NB4 (cell line): ENCODE results near the gene B3GNT2.

Experiments
- MAX ChIP-seq: IDR thresholded peaks from 2 replicates; pipeline ENCODE4 v1.6.1; 2011; ENCODE audit warnings: low read depth, low read length
- MYC ChIP-seq: IDR thresholded peaks from 2 replicates; pipeline ENCODE4 v1.6.1; 2011; ENCODE audit warnings: low read depth, low read length
- POLR2A ChIP-seq: IDR thresholded peaks from 2 replicates; pipeline ENCODE4 v1.6.1; 2011; ENCODE audit warnings: mild to moderate bottlenecking; ENCODE audit not compliant: insufficient read length; ENCODE audit errors: extremely low read depth
- TF ChIP-seq, protein P1 (sequence below): IDR thresholded peaks from one replicate; pipeline ENCODE4 v1.5.1; 2012; ENCODE audit warnings: low read depth, low read length

DNA sequence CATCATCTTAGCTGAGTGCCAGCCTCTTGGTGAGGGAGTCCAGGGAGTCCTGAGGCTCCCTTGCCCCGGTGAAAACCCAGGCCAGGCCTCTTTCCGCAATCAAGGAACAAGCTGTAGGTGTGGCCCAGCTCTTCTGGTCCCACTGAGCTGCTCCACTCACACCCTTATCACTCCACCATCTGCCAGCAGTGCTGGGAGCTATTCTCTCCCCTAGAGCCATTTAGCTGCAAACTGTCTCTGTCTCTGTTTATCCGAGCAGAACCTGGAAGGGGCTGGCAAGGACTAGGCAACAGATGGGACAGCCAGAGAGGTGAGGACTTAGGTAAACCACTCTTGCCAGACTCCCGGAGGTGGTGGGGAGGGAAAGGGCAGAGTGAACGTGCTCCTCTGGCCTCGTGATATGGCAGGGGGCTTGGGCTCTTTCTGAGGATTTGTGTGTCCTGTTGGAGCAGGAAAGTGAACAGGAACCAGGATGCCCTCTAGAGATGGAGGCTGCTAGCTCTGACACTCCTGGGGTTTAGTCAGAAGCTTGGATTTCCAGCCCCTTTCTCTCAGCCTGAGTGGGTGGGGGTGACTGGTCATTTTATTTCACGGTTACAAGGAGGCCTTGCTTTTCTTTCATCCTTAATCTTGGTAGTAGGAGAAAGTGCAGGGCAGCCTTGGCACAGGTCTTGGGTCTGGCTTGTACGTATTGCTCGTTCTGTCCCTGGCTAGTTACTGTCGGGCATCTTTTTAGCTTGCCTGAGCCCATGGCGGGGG is 19.6 kb downstream of the B3GNT2 start:
- TF ChIP-seq, protein P1, sequence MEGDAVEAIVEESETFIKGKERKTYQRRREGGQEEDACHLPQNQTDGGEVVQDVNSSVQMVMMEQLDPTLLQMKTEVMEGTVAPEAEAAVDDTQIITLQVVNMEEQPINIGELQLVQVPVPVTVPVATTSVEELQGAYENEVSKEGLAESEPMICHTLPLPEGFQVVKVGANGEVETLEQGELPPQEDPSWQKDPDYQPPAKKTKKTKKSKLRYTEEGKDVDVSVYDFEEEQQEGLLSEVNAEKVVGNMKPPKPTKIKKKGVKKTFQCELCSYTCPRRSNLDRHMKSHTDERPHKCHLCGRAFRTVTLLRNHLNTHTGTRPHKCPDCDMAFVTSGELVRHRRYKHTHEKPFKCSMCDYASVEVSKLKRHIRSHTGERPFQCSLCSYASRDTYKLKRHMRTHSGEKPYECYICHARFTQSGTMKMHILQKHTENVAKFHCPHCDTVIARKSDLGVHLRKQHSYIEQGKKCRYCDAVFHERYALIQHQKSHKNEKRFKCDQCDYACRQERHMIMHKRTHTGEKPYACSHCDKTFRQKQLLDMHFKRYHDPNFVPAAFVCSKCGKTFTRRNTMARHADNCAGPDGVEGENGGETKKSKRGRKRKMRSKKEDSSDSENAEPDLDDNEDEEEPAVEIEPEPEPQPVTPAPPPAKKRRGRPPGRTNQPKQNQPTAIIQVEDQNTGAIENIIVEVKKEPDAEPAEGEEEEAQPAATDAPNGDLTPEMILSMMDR: no peak
- no peak for TF ChIP-seq POLR2A
- TF ChIP-seq MYC: no peak
- TF ChIP-seq MAX: no peak
